Fibroblast of lung (primary cell): Measurements from ENCODE around the gene MPRIP. TPM values are rescaled to one million over a fixed set of nuclear protein-coding genes. Genes with fewer than 3 reads are reported as not detected.

ENCODE experiments used
- DNase-seq, 2 donors: peaks; one replicate each; pipeline versions ENCODE4 v3.0.0 to v3.0.0-alpha.2; 2010; ENCODE audit warnings: low read depth in 2 of 2
- H2AFZ ChIP-seq: 2 replicates; pipeline ENCODE4 v1.5.1; 2012; ENCODE audit warnings: low read length, control low read depth, inconsistent platforms
- H3K27ac ChIP-seq: 2 replicates; pipeline ENCODE4 v1.5.1; 2011; ENCODE audit warnings: low read length, control low read depth; ENCODE audit not compliant: insufficient read depth
- H3K27me3 ChIP-seq: 2 replicates; pipeline ENCODE4 v1.5.1; 2011; ENCODE audit warnings: mild to moderate bottlenecking, low read length; ENCODE audit not compliant: control insufficient read depth, insufficient read depth
- H3K36me3 ChIP-seq: 2 replicates; pipeline ENCODE4 v1.5.1; 2011; ENCODE audit warnings: low read length; ENCODE audit not compliant: control insufficient read depth, insufficient read depth
- H3K4me1 ChIP-seq: 2 replicates; pipeline ENCODE4 v1.5.1; 2011; ENCODE audit warnings: low read length; ENCODE audit not compliant: control insufficient read depth, insufficient read depth; ENCODE audit errors: extremely low read depth
- H3K4me2 ChIP-seq: 2 replicates; pipeline ENCODE4 v1.5.1; 2011; ENCODE audit warnings: low read length, control low read depth; ENCODE audit not compliant: insufficient read depth; ENCODE audit errors: extremely low read depth
- H3K4me3 ChIP-seq, 4 experiments: fragments of 200-600 bp in 1 of 4; sonication (generic) in 1 of 4; replicated peaks in 1 of 4; 2 replicates each; pipeline ENCODE4 v1.5.1; 2011 to 2016; ENCODE audit warnings: low read length in 4 of 4, low read depth in 3 of 4, mild to moderate bottlenecking in 3 of 4, control low read depth in 2 of 4, inconsistent platforms in 1 of 4, mixed read lengths in 1 of 4; ENCODE audit not compliant: insufficient read depth in 1 of 4; ENCODE audit errors: control extremely low read depth in 1 of 4
- H3K79me2 ChIP-seq: 2 replicates; pipeline ENCODE4 v1.5.1; 2012; ENCODE audit warnings: mild to moderate bottlenecking, low read length, inconsistent platforms; ENCODE audit not compliant: control insufficient read depth, insufficient read depth
- H3K9ac ChIP-seq: 2 replicates; pipeline ENCODE4 v1.5.1; 2011; ENCODE audit warnings: mild to moderate bottlenecking, low read length, control low read depth; ENCODE audit not compliant: insufficient read depth
- H3K9me3 ChIP-seq: 2 replicates; pipeline ENCODE4 v1.5.1; 2012; ENCODE audit warnings: low read depth, low read length; ENCODE audit not compliant: control insufficient read depth, insufficient read depth
- H4K20me1 ChIP-seq: 2 replicates; pipeline ENCODE4 v1.5.1; 2011; ENCODE audit warnings: low read length; ENCODE audit not compliant: control insufficient read depth, insufficient read depth; ENCODE audit errors: extremely low read depth
- CTCF ChIP-seq, 2 donors: IDR thresholded peaks in 1 of 2; conservative IDR thresholded peaks in 1 of 2; 1 replicate in 1 of 2; 2 replicates in 1 of 2; pipeline ENCODE4 v1.5.1; 2011 to 2012; ENCODE audit warnings: low read length in 2 of 2, control low read depth in 1 of 2, inconsistent platforms in 1 of 2, low read depth in 1 of 2, mild to moderate bottlenecking in 1 of 2
- EZH2 ChIP-seq: IDR thresholded peaks from 2 replicates; pipeline ENCODE4 v1.5.1; 2012; ENCODE audit warnings: low read length, control low read depth, mild to moderate bottlenecking; ENCODE audit errors: missing control alignments
- polyA plus RNA-seq, 2 donors: library from polyadenylated mRNA; depleted of rRNA in 1 of 2; stranded (reverse) in 1 of 2; unstranded in 1 of 2; fragments of >200 nt; gene quantifications; 2 replicates each; pipeline ENCODE4 v1.2.1, GENCODE V29; 2011 to 2012; ENCODE audit warnings: missing spikeins in 1 of 2
- total RNA-seq: library from RNA; depleted of rRNA; stranded (reverse); fragments of >200 nt; gene quantifications from 2 replicates; pipeline ENCODE4 v1.2.1, GENCODE V29; 2014

The MPRIP gene
- total and polyA plus RNA-seq, 2 donors (not counting 1 experiment from before 2014, with no cell fraction given), result 104 to 124 TPM

- Histone ChIP-seq H3K9me3 (no peaks in the 10 kb centered on the region), H3K4me1 (no peaks in the 10 kb centered on the region), H4K20me1 (peaks cover 2% of the 10 kb centered on the region), H3K36me3 (peaks cover 56% of the 10 kb centered on the region), H3K27me3 (no peaks in the 10 kb centered on the region), H2AFZ (no peak overlapping the region), H3K9ac (no peak overlapping the region), H3K79me2 (no peaks in the 10 kb centered on the region), H3K4me3 (no peak overlapping the region), H3K4me2 (no peak overlapping the region), H3K27ac (no peak overlapping the region)
- TF ChIP-seq CTCF (conservative IDR thresholded peaks at IDR 0.05 in 1 of 2, IDR thresholded peaks at IDR 0.05 in 1 of 2; ENCODE audit: low read depth in 1 of 2, low read length in 2 of 2) (no peak), EZH2 (no peak)
- no peak for DNase-seq
These were observed 175.7 kb downstream of the MPRIP start for GRCh38 chr17:17217995-17218394.

GRCh38 chr17:17220529-17220928 lies 178.3 kb downstream of the MPRIP start:
- H3K9ac ChIP-seq, result no peak overlapping the region
- H3K4me1 ChIP-seq, result no peaks in the 10 kb centered on the region
- no peaks in the 10 kb centered on the region for H3K27me3 ChIP-seq
- H3K27ac ChIP-seq, result no peak overlapping the region
- no peaks in the 10 kb centered on the region for H3K79me2 ChIP-seq
- H2AFZ ChIP-seq, result no peak overlapping the region
- no peak overlapping the region for H3K4me3 ChIP-seq
- no peaks in the 10 kb centered on the region for H3K9me3 ChIP-seq
- DNase-seq, result no peak
- peaks cover 57% of the 10 kb centered on the region for H3K36me3 ChIP-seq
- TF ChIP-seq EZH2, result no peak
- TF ChIP-seq CTCF (conservative IDR thresholded peaks at IDR 0.05 in 1 of 2, IDR thresholded peaks at IDR 0.05 in 1 of 2; ENCODE audit: low read depth in 1 of 2, low read length in 2 of 2), result no peak
- no peak overlapping the region for H3K4me2 ChIP-seq
- H4K20me1 ChIP-seq, result peaks cover 2% of the 10 kb centered on the region

GRCh38 chr17:17221329-17221728 lies 179.1 kb downstream of the MPRIP start:
- no peaks in the 10 kb centered on the region for H3K9me3 ChIP-seq
- H3K4me2 ChIP-seq, result no peak overlapping the region
- TF ChIP-seq EZH2, result no peak
- no peak for TF ChIP-seq CTCF (conservative IDR thresholded peaks at IDR 0.05 in 1 of 2, IDR thresholded peaks at IDR 0.05 in 1 of 2; ENCODE audit: low read depth in 1 of 2, low read length in 2 of 2)
- peaks cover 58% of the 10 kb centered on the region for H3K36me3 ChIP-seq
- H3K4me3 ChIP-seq, result no peak overlapping the region
- peaks cover 2% of the 10 kb centered on the region for H4K20me1 ChIP-seq
- no peaks in the 10 kb centered on the region for H3K79me2 ChIP-seq
- no peak overlapping the region for H3K9ac ChIP-seq
- no peaks in the 10 kb centered on the region for H3K4me1 ChIP-seq
- DNase-seq, result no peak
- no peak overlapping the region for H2AFZ ChIP-seq
- no peaks in the 10 kb centered on the region for H3K27me3 ChIP-seq
- no peak overlapping the region for H3K27ac ChIP-seq
